SK-N-SH treated with all-trans-retinoic acid at 6 μM for 48 hours (cell line): ENCODE data around the gene NPEPL1.

Experiments
- ARNTL ChIP-seq: fragments of 450-650 bp; formaldehyde crosslinking; IDR thresholded peaks from 2 replicates; pipeline ENCODE4 v1.5.0; 2020; ENCODE audit warnings: low read depth, mild to moderate bottlenecking, moderate library complexity, borderline replicate concordance
- PPARA ChIP-seq: fragments of 250-450 bp; sonication (Bioruptor Pico); IDR thresholded peaks from 2 replicates; pipeline ENCODE4 v1.5.0; 2020; ENCODE audit warnings: mild to moderate bottlenecking, borderline replicate concordance
- TF ChIP-seq, protein P1 (sequence below): fragments of 250-450 bp; sonication (Bioruptor Pico); IDR thresholded peaks from 2 replicates; pipeline ENCODE4 v1.5.1; 2020; ENCODE audit warnings: low read depth, mild to moderate bottlenecking, moderate library complexity
- TF ChIP-seq, protein P2 (sequence below): fragments of 250-450 bp; sonication (Bioruptor Pico); IDR thresholded peaks from 2 replicates; pipeline ENCODE4 v1.8.0; 2020; ENCODE audit warnings: mild to moderate bottlenecking, moderate library complexity, borderline replicate concordance

DNA sequence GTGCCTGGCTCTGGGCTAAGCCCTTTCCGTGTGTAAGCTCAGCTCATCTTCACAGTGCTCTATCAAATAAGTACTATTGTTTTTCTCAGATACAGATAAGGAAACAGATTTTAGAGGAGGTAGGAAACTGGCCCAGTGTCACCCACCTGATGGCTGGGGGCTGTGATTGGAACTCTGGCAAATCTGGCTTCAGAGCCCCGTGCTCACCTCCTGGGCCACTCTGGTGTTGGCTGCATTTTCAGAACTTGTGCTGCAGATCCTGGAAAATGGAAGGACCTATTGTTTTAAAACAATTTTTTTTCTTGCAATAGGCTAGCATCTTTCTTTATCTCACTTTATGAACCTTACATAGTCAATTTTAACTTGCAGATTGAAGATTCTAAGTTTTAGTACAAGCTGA lies 35.8 kb upstream of the NPEPL1 start:
- no peak for TF ChIP-seq PPARA (CRISPR knock-in tag)
- TF ChIP-seq ARNTL (CRISPR knock-in tag) = no peak
- TF ChIP-seq, protein P1, sequence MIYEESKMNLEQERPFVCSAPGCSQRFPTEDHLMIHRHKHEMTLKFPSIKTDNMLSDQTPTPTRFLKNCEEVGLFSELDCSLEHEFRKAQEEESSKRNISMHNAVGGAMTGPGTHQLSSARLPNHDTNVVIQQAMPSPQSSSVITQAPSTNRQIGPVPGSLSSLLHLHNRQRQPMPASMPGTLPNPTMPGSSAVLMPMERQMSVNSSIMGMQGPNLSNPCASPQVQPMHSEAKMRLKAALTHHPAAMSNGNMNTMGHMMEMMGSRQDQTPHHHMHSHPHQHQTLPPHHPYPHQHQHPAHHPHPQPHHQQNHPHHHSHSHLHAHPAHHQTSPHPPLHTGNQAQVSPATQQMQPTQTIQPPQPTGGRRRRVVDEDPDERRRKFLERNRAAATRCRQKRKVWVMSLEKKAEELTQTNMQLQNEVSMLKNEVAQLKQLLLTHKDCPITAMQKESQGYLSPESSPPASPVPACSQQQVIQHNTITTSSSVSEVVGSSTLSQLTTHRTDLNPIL (CRISPR knock-in tag) = no peak
- TF ChIP-seq, protein P2, sequence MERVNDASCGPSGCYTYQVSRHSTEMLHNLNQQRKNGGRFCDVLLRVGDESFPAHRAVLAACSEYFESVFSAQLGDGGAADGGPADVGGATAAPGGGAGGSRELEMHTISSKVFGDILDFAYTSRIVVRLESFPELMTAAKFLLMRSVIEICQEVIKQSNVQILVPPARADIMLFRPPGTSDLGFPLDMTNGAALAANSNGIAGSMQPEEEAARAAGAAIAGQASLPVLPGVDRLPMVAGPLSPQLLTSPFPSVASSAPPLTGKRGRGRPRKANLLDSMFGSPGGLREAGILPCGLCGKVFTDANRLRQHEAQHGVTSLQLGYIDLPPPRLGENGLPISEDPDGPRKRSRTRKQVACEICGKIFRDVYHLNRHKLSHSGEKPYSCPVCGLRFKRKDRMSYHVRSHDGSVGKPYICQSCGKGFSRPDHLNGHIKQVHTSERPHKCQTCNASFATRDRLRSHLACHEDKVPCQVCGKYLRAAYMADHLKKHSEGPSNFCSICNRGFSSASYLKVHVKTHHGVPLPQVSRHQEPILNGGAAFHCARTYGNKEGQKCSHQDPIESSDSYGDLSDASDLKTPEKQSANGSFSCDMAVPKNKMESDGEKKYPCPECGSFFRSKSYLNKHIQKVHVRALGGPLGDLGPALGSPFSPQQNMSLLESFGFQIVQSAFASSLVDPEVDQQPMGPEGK (CRISPR knock-in tag) = no peak
